Activated gamma-delta T cell (primary cell): Measurements from ENCODE around the gene PCDH15.

Experiments used
- DNase-seq: peaks from one replicate; lab custom pipeline; 2025; lab: John Stamatoyannopoulos, UW
- total RNA-seq, 2 donors: gene quantifications; one replicate each; lab custom pipeline; 2026; lab: John Stamatoyannopoulos, UW

PCDH15 gene
- total RNA-seq: 0.05 to 0.09 reads per million in 2 donors

DNA sequence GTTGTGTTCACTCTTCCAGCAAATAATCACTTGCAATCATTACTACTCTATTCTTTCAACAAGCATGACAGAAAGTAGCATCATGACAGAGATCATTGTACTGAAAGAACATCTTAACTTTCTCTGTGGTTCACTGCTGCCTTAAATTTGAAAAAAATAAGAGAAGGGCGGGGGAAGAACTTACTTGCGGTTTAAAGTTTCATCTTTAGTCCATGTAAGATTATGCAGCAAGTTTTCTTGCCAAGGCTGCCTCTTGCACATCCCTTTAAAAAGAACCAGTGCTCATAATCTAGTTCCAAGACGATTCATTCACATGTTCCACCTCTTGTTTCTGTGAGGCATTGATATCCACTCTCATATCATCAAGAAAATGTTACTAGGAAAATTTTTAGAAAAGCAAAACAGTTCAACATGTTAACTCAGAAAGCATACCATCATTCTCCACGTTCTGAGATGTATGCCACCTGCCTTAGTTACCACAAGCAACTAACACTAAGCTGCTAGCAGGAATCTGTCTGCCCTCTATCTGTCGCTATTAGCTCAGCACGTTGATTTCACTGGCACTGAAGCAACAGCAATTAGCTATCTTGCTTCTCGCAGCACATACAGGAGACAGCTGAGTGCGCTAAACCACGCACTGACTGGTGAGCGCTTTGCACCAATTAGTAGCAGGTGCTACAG lies at the start of gene PCDH15:
Gene PCDH15, minus strand, starts transcription at position 491 of the 681 bp plus-strand sequence. CDS start 136,969 bp downstream, outside the sequence.
- no peak for DNase-seq

DNA sequence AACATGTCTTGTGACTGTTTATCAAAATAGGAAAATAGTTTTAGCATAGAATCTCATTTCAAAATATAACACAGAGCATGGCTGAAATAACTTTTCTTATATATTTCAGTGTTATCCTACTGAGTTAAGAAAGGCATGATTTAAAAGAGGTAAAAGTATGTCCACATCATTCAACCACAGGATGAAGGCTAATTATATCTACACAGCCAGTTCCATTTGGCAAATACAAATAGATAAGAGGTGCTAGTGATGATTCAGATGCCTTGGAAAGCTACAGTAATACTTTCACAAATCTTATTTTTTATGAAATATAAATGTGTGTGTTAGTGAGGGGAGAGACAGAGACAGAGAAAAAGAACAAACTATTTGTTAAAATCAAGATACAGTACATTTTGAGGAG lies 42.9 kb upstream of the PCDH15 start:
- no peak for DNase-seq

- DNase-seq: no peak
Measured at GRCh38 chr10:54843085-54843646, 42.1 kb upstream of the PCDH15 start.

DNA sequence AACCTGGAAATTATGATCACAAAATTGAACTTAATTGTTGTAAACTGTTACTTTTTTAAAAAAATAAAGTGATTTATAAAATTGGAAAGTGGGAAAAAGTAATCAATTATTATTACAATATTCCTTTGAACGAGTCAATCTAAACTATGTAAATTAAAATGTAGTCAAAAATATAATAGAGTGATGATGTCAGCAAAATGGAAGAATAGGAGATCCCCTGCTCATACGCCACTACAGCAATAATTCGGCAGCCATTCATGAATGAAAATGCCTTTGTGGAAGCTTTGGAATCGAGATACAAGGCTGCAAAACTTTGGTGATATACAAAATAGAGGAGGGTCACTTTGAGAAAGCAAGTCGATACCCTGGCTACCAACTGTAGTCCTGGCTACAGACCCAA lies 36.4 kb upstream of the PCDH15 start:
- DNase-seq: no peak

DNA sequence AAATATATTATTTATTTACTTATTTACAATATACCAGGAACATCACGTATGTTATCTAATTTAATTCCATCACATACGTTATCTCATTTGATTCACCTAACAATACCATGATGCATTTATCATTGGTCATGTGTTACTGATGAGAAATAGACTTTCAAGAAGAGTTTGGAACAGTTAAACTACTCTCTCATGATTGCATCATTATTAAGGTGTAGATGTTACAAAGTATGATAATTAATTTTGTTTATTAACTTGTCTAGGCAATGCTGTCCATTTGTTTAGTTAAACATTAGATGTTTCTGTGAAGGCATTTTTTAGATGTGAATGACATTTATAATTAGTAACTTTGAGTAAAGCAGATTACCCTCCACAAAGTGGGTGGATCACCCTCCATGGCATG lies 32.0 kb upstream of the PCDH15 start:
- DNase-seq: no peak

- DNase-seq: no peak
Measured at GRCh38 chr10:54826994-54827560, 26.0 kb upstream of the PCDH15 start.

DNA sequence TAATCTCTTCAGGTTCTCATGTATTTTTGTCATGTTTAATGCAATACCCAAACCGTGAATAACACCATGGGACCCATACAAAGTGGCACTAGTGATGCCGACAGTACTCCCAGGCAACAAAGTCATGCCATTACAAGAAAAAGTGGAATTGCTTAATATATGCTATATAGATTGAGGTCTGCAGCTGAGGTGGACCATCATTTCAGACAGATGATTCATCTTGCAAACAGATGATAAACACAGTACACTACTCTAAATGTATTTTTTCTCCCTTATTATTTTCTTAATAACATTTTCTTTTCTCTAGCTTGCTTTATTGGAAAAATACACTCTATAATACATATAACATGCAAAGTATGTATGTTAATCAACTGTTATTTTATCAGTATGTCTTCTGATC lies 14.6 kb upstream of the PCDH15 start:
- no peak for DNase-seq

- DNase-seq: no peak
Measured at GRCh38 chr10:54808186-54808935, 7.3 kb upstream of the PCDH15 start.

DNA sequence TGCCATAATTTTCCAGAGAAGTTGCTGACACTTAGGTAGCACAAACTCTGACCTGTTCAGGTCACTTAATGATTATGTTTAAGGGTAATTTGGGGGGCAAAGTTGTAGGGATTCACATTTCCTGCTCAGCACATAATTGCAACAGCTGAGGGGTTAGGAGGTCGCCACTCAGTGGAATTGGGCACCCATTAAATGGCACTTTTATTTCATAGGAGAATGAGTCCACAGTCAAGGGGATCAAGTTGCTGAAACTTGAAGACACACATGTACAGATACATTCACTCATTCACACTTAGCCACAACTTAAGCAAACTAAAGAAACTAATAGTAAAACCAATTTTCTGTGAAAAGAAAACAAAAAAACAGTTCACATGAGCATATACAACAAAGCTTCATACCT lies 1.5 kb downstream of the PCDH15 start:
- no peak for DNase-seq

DNA sequence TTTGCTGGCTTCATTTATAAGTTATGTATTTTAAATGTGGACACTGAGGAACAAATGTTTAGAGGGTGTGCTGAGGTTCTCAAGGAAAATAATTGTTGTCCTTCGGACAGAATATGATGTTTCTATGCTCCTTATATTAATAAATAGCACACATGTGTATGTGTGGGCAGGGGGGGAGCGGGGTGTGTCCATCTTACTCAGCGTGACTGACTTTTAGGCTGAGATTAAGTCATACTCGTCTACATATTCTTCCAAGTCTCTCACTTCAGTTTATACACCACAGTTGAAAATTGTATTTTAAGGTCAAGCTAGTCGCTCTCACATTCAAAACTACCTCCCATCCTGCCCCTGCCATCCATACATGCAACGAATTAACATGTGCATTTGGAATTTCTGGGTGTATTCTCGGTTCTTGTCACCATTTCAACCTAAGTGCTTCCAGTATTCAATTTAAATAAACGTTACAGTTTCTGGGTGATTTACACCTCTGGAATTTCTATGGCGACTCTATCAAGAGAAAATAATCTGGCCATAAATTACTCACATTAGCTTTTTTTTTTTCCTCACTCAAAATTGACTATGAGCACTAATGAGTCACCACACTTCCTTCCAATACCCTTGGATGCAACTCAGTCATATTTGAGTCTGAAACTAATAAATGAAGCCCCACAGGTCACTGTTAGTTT lies 3.3 kb downstream of the PCDH15 start:
- DNase-seq: no peak

DNA sequence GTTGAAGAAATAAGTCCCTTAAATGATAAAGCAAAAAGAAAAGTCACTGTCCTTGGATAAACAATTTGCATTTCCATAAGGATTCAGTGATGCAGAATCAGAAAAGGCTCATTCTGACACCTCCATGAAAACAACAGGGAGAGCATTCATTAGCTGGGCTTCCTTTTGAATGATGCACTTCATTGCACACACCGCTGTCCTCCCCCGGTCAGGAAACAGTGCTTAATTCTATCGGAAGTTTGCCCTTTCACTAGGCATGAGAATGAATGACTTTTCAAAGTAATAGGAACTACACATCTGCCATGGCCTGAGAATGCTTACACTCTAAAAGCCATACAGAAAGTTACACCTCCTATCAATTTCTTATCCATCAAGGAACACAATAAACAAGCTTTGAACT lies 4.2 kb downstream of the PCDH15 start:
- DNase-seq: no peak

DNA sequence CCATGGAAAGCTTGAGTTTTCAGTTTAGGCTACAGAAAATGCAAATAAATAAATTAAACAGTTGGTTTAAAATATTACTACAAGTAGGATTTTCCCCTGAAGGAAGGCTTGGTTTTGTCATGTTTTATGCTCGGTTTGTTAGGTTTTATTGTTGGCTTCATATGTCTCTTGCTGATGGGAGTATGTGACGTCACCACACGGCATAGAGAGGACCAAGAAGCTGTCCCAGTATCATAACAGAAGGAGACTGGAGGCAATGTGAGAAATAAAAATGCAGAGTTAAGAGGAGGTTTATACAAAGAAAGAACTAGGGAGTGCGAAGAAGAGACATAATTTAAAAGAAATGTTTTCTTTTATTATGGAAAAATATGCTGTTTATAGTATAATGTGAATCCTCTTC lies 24.4 kb downstream of the PCDH15 start:
- no peak for DNase-seq

DNA sequence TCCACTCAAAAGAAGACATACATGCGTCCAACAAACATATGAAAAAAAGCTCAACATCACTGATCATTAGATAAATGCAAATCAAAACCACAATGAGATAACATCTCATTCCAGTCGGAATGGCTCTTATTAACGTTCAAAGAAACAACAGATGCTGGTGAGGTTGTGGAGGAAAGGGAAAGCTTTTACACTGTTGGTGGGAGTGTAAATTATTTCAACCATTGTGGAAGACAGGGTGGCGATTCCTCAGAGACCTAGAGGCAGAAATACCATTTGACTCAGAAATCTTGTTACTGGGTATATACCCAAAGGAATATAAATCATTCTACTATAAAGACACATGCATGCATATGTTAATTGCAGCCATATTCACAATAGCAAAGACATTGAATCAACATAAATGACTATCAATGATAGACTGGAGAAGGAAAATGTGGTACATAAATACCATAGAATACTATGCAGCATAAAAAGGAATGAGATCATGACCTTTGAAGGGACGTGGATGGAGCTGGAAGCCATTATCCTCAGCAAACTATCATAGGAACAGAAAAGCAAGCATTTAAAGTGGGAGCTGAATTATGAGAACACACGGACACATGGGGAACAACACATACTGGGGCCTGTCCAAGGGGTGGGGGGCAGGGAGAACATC lies 28.4 kb downstream of the PCDH15 start:
- no peak for DNase-seq

- no peak for DNase-seq
Measured at GRCh38 chr10:54769051-54769450, 32.0 kb downstream of the PCDH15 start.

DNA sequence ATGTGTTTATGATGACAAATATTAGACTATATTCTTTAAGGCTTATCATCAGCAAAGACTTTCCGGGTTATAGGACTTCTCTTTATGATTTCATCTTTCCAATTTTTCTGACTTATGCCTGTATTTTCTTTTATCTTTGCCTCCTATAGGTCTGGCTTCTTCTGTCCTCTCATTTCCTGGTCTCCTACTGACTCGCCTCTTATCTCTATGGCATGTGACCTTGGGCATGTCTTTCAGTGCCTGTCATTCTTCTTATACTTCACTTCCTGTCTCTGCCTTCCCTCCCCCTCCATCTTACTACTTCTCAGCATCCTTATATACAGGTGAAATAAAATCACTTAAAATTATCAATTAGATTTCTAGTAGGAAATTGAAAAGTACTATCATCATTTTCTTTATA lies 42.2 kb downstream of the PCDH15 start:
- no peak for DNase-seq

DNA sequence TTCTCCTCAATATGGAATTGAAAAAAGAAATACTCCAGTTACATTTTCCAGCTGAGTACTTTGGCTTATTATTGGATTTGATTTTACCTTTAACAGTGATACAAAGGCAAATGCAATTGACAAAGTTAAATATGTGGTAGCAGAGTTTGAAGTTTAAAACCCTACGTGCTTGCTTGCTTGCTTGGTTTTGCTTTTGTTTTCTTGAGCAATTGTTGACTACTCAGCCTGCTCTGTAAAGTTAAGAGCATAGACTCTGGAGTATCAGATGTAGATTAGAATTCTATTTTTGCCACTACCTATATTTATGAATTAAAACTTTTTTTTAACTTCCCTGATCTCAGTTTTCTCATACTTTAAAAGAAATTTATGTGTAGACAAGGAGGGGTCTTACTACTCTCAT lies 51.4 kb downstream of the PCDH15 start:
- no peak for DNase-seq

- no peak for DNase-seq
Measured at GRCh38 chr10:54745436-54745835, 55.6 kb downstream of the PCDH15 start.

GRCh38 chr10:54742416-54742815 lies 58.6 kb downstream of the PCDH15 start:
- DNase-seq: no peak

- DNase-seq: no peak
Measured at GRCh38 chr10:54728511-54728910, 72.5 kb downstream of the PCDH15 start.

DNA sequence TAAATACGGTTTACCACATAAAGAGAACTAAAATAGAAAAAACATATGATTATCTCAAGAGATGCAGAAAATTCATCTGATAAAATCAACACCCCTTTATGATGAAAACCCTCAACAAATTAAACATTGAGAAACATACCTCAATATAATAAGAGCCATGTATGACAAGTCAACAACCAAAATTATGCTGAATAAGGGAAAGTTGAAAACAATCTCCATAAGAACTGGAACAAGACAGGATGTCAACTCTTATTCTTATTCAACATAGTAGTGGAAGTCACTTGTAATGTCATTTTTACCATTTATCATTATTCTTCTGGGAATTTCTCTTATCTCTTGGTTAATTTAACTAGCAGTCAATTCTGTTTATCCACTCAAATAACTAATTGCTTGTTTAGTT lies 79.0 kb downstream of the PCDH15 start:
- no peak for DNase-seq

DNA sequence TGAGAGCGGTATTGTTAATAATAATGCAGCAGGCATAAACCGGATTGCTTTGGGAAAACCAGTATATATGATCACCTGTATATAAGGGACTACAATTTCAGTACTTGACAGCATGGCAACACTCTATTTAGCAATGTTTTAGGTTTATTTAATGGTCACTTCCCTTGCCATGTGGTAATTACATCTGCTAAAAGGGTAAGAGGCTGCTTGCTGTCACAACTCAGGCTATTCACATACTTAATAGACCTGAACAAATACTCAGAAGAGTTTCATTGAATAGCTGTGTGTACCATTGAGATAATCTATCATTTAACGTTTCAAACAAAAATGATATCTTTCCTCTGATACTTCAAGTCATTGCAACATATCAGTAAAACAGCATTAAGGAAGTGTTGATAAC lies 90.1 kb downstream of the PCDH15 start:
- DNase-seq: no peak

DNA sequence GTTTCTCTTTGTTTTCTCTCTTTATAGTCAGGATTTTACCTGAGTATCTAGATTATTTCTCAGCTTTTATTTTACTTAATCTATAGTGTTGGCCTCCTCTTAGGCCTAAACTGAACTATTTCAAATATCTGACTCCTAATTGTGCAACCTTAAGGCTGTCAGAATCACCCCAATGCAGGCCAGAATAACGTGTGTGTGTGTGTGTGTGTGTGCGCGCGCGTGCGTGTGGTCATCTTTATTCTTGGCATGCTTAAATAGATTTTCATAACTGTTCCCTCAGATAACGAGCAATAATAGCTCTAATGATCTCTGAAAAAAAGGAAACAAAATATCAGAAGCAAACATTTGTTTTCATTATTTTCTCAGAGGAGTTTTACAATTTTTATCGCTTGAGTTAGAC lies 92.4 kb downstream of the PCDH15 start:
- no peak for DNase-seq
